Left ventricle myocardium inferior (tissue), 1 donor: ENCODE data around the gene DCC. TPM values are rescaled to one million over a fixed set of nuclear protein-coding genes. Genes with fewer than 3 reads are reported as not detected.

ENCODE experiments used
- DNase-seq: peaks from one replicate; pipeline ENCODE4 v3.0.0-alpha.2; 2020
- H3K27ac ChIP-seq: fragments of 200-600 bp; replicated peaks from 2 replicates; pipeline ENCODE4 v1.8.0; 2021
- H3K27me3 ChIP-seq: fragments of 200-600 bp; 2 replicates; pipeline ENCODE4 v1.8.0; 2021; ENCODE audit warnings: low read depth
- H3K36me3 ChIP-seq: fragments of 200-600 bp; 2 replicates; pipeline ENCODE4 v1.8.0; 2021
- H3K4me1 ChIP-seq: fragments of 200-600 bp; 2 replicates; pipeline ENCODE4 v1.8.0; 2021
- H3K4me3 ChIP-seq: fragments of 200-600 bp; 2 replicates; pipeline ENCODE4 v1.8.0; 2021; ENCODE audit warnings: mild to moderate bottlenecking, moderate library complexity
- H3K9me3 ChIP-seq: fragments of 200-600 bp; replicated peaks from 2 replicates; pipeline ENCODE4 v1.8.0; 2021
- intact Hi-C: fragments of 100-400 bp; cut with micrococcal nuclease; formaldehyde crosslinking; loops from one replicate; pipeline ENCODE4 v1.11.0; 2022
- total RNA-seq: library from RNA; stranded (reverse); fragmentation: NEBNext Ultra II Directional; extraction: Animal tissue kit (Norgen Biotek cat#: 25700); gene quantifications from one replicate; pipeline ENCODE4 v1.2.1, GENCODE V29; 2021
- TF ChIP-seq, protein P1 (sequence below): fragments of 200-600 bp; IDR thresholded peaks from 2 replicates; pipeline ENCODE4 v1.8.0; 2021; ENCODE audit warnings: antibody characterized with exemption, mild to moderate bottlenecking, borderline replicate concordance
- donor health status: DM: no; HTN: yes; CAD: no; lungs with severe emphysema.

Gene DCC
- total RNA-seq, 1 donor from 2014 or later, result not detected

DNA sequence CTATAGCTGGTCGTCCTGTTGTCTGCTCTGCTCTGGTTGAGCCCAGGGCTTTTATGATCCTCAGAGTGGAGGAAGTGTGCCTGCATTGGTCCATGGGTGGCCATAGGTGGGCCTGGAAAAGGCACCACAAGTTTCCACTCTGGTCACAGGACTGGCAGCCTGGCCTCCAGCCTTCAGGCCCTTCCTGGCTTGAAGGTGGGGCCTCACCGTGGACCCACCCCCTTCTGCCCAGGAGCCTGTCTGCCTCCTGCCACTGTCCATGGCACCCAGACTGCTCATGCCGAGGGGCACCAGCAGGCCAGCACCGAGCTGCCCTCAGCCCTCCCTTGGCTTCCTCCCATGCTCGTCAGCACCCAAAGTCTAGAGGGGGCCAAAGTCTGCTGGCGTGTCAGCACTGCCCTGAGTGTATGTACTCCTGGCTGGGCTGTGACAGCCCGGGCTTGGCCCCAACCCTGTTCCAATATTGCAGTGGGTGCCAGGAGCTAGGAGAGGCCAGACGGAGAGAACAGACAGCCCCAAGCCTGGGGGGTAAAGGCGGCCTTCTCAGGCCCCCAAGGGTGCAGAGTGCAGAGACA is 529.4 kb downstream of the DCC start:
- intact Hi-C loops, result no loop called here
- H3K27me3 ChIP-seq, result no peaks in the 10 kb centered on the region
- peaks cover 7% of the 10 kb centered on the region for H3K9me3 ChIP-seq
- no peaks in the 10 kb centered on the region for H3K36me3 ChIP-seq
- TF ChIP-seq, protein P1, sequence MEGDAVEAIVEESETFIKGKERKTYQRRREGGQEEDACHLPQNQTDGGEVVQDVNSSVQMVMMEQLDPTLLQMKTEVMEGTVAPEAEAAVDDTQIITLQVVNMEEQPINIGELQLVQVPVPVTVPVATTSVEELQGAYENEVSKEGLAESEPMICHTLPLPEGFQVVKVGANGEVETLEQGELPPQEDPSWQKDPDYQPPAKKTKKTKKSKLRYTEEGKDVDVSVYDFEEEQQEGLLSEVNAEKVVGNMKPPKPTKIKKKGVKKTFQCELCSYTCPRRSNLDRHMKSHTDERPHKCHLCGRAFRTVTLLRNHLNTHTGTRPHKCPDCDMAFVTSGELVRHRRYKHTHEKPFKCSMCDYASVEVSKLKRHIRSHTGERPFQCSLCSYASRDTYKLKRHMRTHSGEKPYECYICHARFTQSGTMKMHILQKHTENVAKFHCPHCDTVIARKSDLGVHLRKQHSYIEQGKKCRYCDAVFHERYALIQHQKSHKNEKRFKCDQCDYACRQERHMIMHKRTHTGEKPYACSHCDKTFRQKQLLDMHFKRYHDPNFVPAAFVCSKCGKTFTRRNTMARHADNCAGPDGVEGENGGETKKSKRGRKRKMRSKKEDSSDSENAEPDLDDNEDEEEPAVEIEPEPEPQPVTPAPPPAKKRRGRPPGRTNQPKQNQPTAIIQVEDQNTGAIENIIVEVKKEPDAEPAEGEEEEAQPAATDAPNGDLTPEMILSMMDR, result no peak
- no peak overlapping the region for H3K4me3 ChIP-seq
- no peaks in the 10 kb centered on the region for H3K4me1 ChIP-seq
- no peak overlapping the region for H3K27ac ChIP-seq
- no peak for DNase-seq

DNA sequence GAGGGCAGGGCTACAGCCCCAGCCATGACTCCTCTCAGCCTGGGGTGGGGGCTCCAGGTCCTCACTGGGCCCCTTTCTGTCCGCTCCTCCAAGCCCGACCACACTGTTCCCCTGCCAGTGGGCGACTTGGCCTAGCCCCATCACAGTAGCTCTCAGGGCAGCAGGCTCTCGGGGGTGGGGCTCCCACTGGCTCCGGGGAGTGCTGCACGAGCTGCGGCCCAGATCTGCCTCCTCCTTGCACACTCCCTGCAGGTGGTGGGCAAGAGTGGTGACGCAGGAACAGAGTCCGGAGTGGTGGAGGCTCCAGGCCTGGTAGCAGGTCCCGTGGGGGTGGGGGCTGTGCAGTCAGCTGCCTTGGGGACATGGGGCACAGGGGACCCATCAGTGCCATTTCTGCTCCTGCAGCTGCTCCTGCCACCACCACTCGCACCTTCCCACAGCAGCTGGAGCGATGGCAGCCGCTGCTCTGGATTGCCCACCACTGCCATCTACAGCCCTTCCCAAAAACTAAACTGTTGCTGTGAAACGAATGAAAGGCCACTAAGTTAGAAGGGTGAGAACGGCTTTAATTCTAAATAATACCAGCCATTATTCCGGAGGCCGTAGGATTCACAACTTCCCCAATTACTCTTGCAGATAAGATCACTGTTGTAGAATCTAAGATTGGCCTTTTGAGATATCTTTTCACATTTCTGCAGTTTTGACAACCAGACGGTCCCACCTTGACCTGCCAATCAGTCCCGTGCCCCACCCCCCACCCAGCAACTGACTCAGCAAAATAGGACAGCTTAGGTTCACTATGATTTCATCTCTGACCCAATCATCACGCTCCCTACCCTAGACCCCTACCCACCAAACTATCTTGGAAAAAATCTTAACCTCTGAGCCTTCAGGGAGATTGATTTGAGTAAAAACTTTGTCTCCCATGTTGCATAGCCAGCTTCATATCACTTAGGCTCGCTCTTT is 530.2 kb downstream of the DCC start:
- Histone ChIP-seq H3K27me3 (no peaks in the 10 kb centered on the region), H3K36me3 (no peaks in the 10 kb centered on the region), H3K4me1 (no peaks in the 10 kb centered on the region), H3K9me3 (peaks cover 7% of the 10 kb centered on the region), H3K4me3 (no peak overlapping the region), H3K27ac (no peak overlapping the region)
- TF ChIP-seq, protein P1, result peak; percentile 9
- DNase-seq, result no peak
- intact Hi-C loops, result no loop called here

DNA sequence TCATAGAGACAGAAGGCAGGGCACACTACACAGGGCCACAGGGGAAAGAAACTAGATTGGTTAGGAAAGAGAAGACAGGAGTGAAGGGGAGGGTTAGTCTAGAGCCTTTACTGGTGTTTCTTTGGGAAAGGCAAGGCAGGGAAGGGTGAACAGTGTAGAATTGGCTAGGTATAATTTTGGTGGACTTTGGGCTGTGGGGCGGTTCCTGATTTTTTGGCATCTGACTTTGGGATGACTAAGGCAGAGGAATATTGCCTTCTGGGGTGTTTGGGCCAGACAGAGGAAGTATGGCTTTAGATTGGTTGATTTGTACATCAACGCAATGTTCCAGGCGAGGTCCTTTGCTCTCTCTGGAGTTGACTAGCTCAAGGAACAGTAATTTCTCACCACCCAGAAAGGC is 534.8 kb downstream of the DCC start:
- intact Hi-C loops, result no loop called here
- Histone ChIP-seq H3K4me1 (no peaks in the 10 kb centered on the region), H3K27me3 (no peaks in the 10 kb centered on the region), H3K27ac (no peak overlapping the region), H3K36me3 (no peaks in the 10 kb centered on the region), H3K9me3 (no peaks in the 10 kb centered on the region), H3K4me3 (no peak overlapping the region)
- TF ChIP-seq, protein P1, result no peak
- no peak for DNase-seq

DNA sequence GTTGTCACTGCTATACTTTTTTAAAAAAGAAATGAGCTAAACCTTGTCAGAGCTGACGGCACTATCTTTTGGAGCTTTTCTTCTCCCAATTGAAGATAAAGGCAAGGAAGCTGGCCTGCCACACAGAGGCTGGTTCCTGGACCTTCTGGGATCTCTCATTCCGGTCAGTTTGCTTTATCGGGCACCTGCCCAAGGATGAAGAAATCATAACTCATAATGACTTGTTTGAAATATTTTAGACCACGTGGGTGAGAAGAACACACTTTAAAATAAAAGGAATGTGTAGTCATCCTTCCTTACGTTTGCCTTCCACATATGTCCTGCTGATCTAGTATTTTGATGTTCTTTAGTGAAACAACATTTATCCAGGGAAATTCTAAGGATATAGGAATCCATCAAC is 535.7 kb downstream of the DCC start:
- Histone ChIP-seq H3K36me3 (no peaks in the 10 kb centered on the region), H3K4me3 (no peak overlapping the region), H3K4me1 (no peaks in the 10 kb centered on the region), H3K27me3 (no peaks in the 10 kb centered on the region), H3K9me3 (peaks cover 9% of the 10 kb centered on the region), H3K27ac (no peak overlapping the region)
- DNase-seq, result no peak
- intact Hi-C loops, result no loop called here
- TF ChIP-seq, protein P1, result no peak

DNA sequence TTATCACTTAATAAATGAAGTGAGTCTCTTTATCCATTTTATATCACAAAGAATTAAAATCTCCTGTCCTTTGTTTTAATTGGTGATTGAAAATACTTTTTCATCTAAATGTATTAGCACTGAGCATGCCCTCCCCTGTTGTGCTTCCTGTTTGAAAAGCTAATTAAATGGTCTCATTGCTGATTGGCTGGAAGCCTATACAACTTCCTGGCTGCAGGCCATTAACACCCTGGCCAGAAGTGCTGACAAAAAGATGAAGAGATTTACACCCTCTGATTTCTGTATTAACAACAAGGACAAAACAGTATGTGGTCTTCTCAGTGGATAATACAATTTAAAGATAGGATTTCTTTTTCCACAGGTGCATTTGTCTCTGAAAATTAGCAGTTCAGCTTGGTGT is 548.0 kb downstream of the DCC start:
- H3K4me3 ChIP-seq, result no peak overlapping the region
- intact Hi-C loops, result no loop called here
- no peak for DNase-seq
- H3K36me3 ChIP-seq, result no peaks in the 10 kb centered on the region
- H3K9me3 ChIP-seq, result peaks cover under 1% of the 10 kb centered on the region
- no peaks in the 10 kb centered on the region for H3K4me1 ChIP-seq
- H3K27me3 ChIP-seq, result no peaks in the 10 kb centered on the region
- H3K27ac ChIP-seq, result no peak overlapping the region
- TF ChIP-seq, protein P1, result no peak
